SK-N-SH (cell line): ENCODE results near the gene GOLGA8B. TPM values are rescaled to one million over a fixed set of nuclear protein-coding genes. Genes with fewer than 3 reads are reported as not detected.
A peak's percentile ranks its signal among the peaks of the same experiment; 100 is the strongest.

Experiments
- CTCF ChIA-PET: fragments of 300-600, 350-600 bp; formaldehyde crosslinking; extraction: SDS; loops from one replicate; lab custom pipeline; 2021; lab: Yijun Ruan, JAX
- POLR2A ChIA-PET: fragments of 350-600 bp; sonication (Branson Sonifier 250); formaldehyde crosslinking; extraction: SDS; loops from one replicate; lab custom pipeline; 2020; ENCODE audit warnings: antibody characterized with exemption, inconsistent platforms; lab: Yijun Ruan, JAX
- DNase-seq: peaks from one replicate; pipeline ENCODE4 v3.0.0; 2012
- H2AFZ ChIP-seq: fragments of 200-600 bp; sonication (generic); 2 replicates; pipeline ENCODE4 v1.8.1; 2016; ENCODE audit warnings: antibody characterized with exemption, mild to moderate bottlenecking, low read depth
- H3F3A ChIP-seq: fragments of 200-600 bp; sonication (generic); replicated peaks from 2 replicates; pipeline ENCODE3; 2016; ENCODE audit warnings: antibody characterized with exemption, mild to moderate bottlenecking; ENCODE audit not compliant: insufficient read depth
- H3K27ac ChIP-seq, 2 experiments: fragments of 200-500 bp in 1 of 2; fragments of 200-600 bp in 1 of 2; sonication (Bioruptor generic) in 1 of 2; sonication (generic), shearing (Covaris generic) in 1 of 2; 2 replicates each; pipeline versions ENCODE4 v1.5.1 to v1.6.1; 2014 to 2016; ENCODE audit warnings: low read depth in 2 of 2, inconsistent platforms in 1 of 2, low read length in 1 of 2, mild to moderate bottlenecking in 1 of 2, mixed read lengths in 1 of 2
- H3K27me3 ChIP-seq: fragments of 200-600 bp; sonication (generic), shearing (Covaris generic); 2 replicates; pipeline ENCODE4 v1.6.1; 2016; ENCODE audit warnings: mixed run types; ENCODE audit not compliant: insufficient read depth
- H3K36me3 ChIP-seq, 2 experiments: fragments of 200-500 bp in 1 of 2; fragments of 200-600 bp in 1 of 2; sonication (Bioruptor generic) in 1 of 2; sonication (generic) in 1 of 2; replicated peaks in 1 of 2; 2 replicates each; pipeline versions ENCODE3 to v1.5.1; 2014 to 2016; ENCODE audit warnings: low read length in 1 of 2, mild to moderate bottlenecking in 1 of 2; ENCODE audit not compliant: insufficient read depth in 2 of 2, control insufficient read depth in 1 of 2
- H3K4me1 ChIP-seq, 2 experiments: fragments of 200-500 bp in 1 of 2; fragments of 200-600 bp in 1 of 2; sonication (Bioruptor generic) in 1 of 2; sonication (generic), shearing (Covaris generic) in 1 of 2; 2 replicates each; pipeline versions ENCODE4 v1.5.1 to v1.6.1; 2014 to 2016; ENCODE audit warnings: low read depth in 1 of 2, low read length in 1 of 2, mixed run types in 1 of 2; ENCODE audit not compliant: insufficient read depth in 2 of 2, control insufficient read depth in 1 of 2
- H3K4me2 ChIP-seq: fragments of 200-600 bp; sonication (generic), shearing (Covaris generic); 2 replicates; pipeline ENCODE4 v1.6.1; 2017; ENCODE audit warnings: mixed run types
- H3K4me3 ChIP-seq, 2 experiments: fragments of 200-500 bp in 1 of 2; fragments of 200-600 bp in 1 of 2; sonication (Bioruptor generic) in 1 of 2; sonication (generic), shearing (Covaris generic) in 1 of 2; 2 replicates each; pipeline versions ENCODE4 v1.5.1 to v1.8.1; 2014 to 2016; ENCODE audit warnings: low read depth in 2 of 2, inconsistent platforms in 1 of 2, low read length in 1 of 2, mild to moderate bottlenecking in 1 of 2, mixed read lengths in 1 of 2, moderate library complexity in 1 of 2
- H3K79me2 ChIP-seq: fragments of 200-600 bp; sonication (generic); 2 replicates; pipeline ENCODE4 v1.8.1; 2017; ENCODE audit warnings: mild to moderate bottlenecking; ENCODE audit not compliant: insufficient read depth
- H3K9ac ChIP-seq: fragments of 200-600 bp; sonication (generic); 2 replicates; pipeline ENCODE4 v1.6.1; 2017; ENCODE audit warnings: mixed run types
- H3K9me2 ChIP-seq: fragments of 200-600 bp; sonication (generic); 2 replicates; pipeline ENCODE4 v1.6.1; 2017; ENCODE audit warnings: mixed run types
- H3K9me3 ChIP-seq: fragments of 200-600 bp; sonication (generic); 2 replicates; pipeline ENCODE4 v1.6.1; 2017; ENCODE audit warnings: mixed run types, mild to moderate bottlenecking, moderate library complexity
- H4K20me1 ChIP-seq: fragments of 200-600 bp; sonication (generic); 2 replicates; pipeline ENCODE4 v1.6.1; 2017; ENCODE audit warnings: mild to moderate bottlenecking, mixed run types; ENCODE audit not compliant: insufficient read depth
- CHD2 ChIP-seq: fragments of 150-350 bp; IDR thresholded peaks from 2 replicates; pipeline ENCODE4 v1.6.1; 2018; ENCODE audit warnings: low read length; ENCODE audit not compliant: partially characterized antibody
- CTCF ChIP-seq: fragments of 200-600 bp; sonication (generic); IDR thresholded peaks from 2 replicates; pipeline ENCODE4 v1.6.1; 2017; ENCODE audit warnings: antibody characterized with exemption, mild to moderate bottlenecking, moderate library complexity
- EP300 ChIP-seq, 2 experiments: IDR thresholded peaks; 2 replicates each; pipeline versions ENCODE4 v1.4.0 to v1.6.1; 2012; ENCODE audit warnings: borderline replicate concordance in 1 of 2, low read depth in 1 of 2, low read length in 1 of 2
- FOXJ3 ChIP-seq: sonication (generic); formaldehyde crosslinking; IDR thresholded peaks from 2 replicates; pipeline ENCODE4 v1.5.1; 2020; ENCODE audit warnings: mild to moderate bottlenecking, missing genetic modification reagents
- GABPA ChIP-seq: IDR thresholded peaks from 2 replicates; pipeline ENCODE4 v1.4.0; 2012; ENCODE audit warnings: low read depth, mild to moderate bottlenecking
- GATA2 ChIP-seq: sonication (generic); formaldehyde crosslinking; IDR thresholded peaks from 2 replicates; pipeline ENCODE4 v1.5.0; 2020; ENCODE audit warnings: mild to moderate bottlenecking, missing genetic modification reagents
- IRF3 ChIP-seq: fragments of 150-350 bp; IDR thresholded peaks from 2 replicates; pipeline ENCODE4 v1.6.1; 2016; ENCODE audit warnings: mild to moderate bottlenecking, low read depth, low read length
- JUND ChIP-seq: IDR thresholded peaks from 2 replicates; pipeline ENCODE4 v1.4.0; 2012
- MAX ChIP-seq: IDR thresholded peaks from 2 replicates; pipeline ENCODE4 v1.4.0; 2012; ENCODE audit warnings: low read depth
- NFIC ChIP-seq: IDR thresholded peaks from 2 replicates; pipeline ENCODE4 v1.4.0; 2012; ENCODE audit warnings: borderline replicate concordance
- POLR2AphosphoS5 ChIP-seq: IDR thresholded peaks from 2 replicates; pipeline ENCODE4 v1.6.1; 2012; ENCODE audit warnings: low read depth, low read length
- RAD21 ChIP-seq: IDR thresholded peaks from 2 replicates; pipeline ENCODE4 v1.6.1; 2012; ENCODE audit warnings: mild to moderate bottlenecking, low read length
- RCOR1 ChIP-seq: fragments of 150-350 bp; IDR thresholded peaks from 2 replicates; pipeline ENCODE4 v1.6.1; 2017; ENCODE audit warnings: antibody characterized with exemption, low read length
- RFX5 ChIP-seq: IDR thresholded peaks from 2 replicates; pipeline ENCODE4 v1.6.1; 2012; ENCODE audit warnings: mild to moderate bottlenecking, improper control_type of control experiment, low read length
- SIN3A ChIP-seq: IDR thresholded peaks from 2 replicates; pipeline ENCODE4 v1.6.1; 2012; ENCODE audit warnings: low read depth, mild to moderate bottlenecking, low read length, moderate library complexity, borderline replicate concordance
- SMC3 ChIP-seq: IDR thresholded peaks from 2 replicates; pipeline ENCODE4 v1.6.1; 2012; ENCODE audit warnings: low read depth, low read length, improper control_type of control experiment
- TAF1 ChIP-seq: IDR thresholded peaks from 2 replicates; pipeline ENCODE4 v1.6.1; 2012; ENCODE audit warnings: low read depth, mild to moderate bottlenecking, low read length, moderate library complexity, borderline replicate concordance
- TEAD4 ChIP-seq: IDR thresholded peaks from 2 replicates; pipeline ENCODE4 v1.4.0; 2012; ENCODE audit warnings: mild to moderate bottlenecking, borderline replicate concordance; ENCODE audit not compliant: insufficient read depth
- YY1 ChIP-seq: IDR thresholded peaks from 2 replicates; pipeline ENCODE4 v1.4.0; 2012; ENCODE audit warnings: low read depth, mild to moderate bottlenecking
- ZBTB33 ChIP-seq: IDR thresholded peaks from 2 replicates; pipeline ENCODE4 v1.4.0; 2012; ENCODE audit warnings: low read depth, borderline replicate concordance
- WGBS: methylation state at CpG from one replicate; pipeline ENCODE4 v1.1.6; 2017; ENCODE audit warnings: low lambda C conversion rate; 5-methylcytosine and 5-hydroxymethylcytosine counted together
- polyA plus RNA-seq, 3 experiments: library from polyadenylated mRNA; depleted of rRNA; stranded (reverse); fragments of >200 nt; gene quantifications; 2 replicates each; pipeline ENCODE4 v1.2.3, GENCODE V29; 2012

GOLGA8B gene
- polyA plus RNA-seq, 1 of the 3 experiments (the other 2 are of a cell fraction) = 96.6 TPM

GRCh38 chr15:34591306-34591705 lies 7.9 kb upstream of the GOLGA8B start:
- DNase-seq = no peak
- no peak overlapping the region for H3K27ac ChIP-seq
- no peaks in the 10 kb centered on the region for H3K36me3 ChIP-seq
- H3K9ac ChIP-seq = no peak overlapping the region
- 84% methylated on average over 5 of the region's 5 CpGs for WGBS
- H3K27me3 ChIP-seq = no peaks in the 10 kb centered on the region
- TF ChIP-seq CHD2 (no peak), EP300 (IDR thresholded peaks at IDR 0.05; ENCODE audit: borderline replicate concordance in 1 of 2, low read depth in 1 of 2, low read length in 1 of 2) (no peak), RFX5 (no peak)
- H3K4me3 ChIP-seq = no peak overlapping the region
- H4K20me1 ChIP-seq = no peaks in the 10 kb centered on the region
- H3F3A ChIP-seq = peaks cover 12% of the 10 kb centered on the region
- ChIA-PET POLR2A (no interaction called here), CTCF (interaction anchor here (1.3 kb wide), 1 partner anchor 224 kb away, joined by 3 read pairs; the partner anchor contains the start of gene LPCAT4)
- H3K79me2 ChIP-seq = no peaks in the 10 kb centered on the region
- no peaks in the 10 kb centered on the region for H3K9me3 ChIP-seq
- no peaks in the 10 kb centered on the region for H3K9me2 ChIP-seq
- H2AFZ ChIP-seq = no peak overlapping the region
- H3K4me1 ChIP-seq = no peaks in the 10 kb centered on the region
- no peak overlapping the region for H3K4me2 ChIP-seq

- Histone ChIP-seq H3K27me3 (no peaks in the 10 kb centered on the region), H3K9me2 (no peaks in the 10 kb centered on the region), H2AFZ (peak overlapping the region; percentile 86), H3K9ac (peak overlapping the region; percentile 55; the same call in 1 of the 2 replicates), H3K4me3 (peak overlapping the region; percentile 32 to 61; a peak in 3 of 4 replicates), H3K36me3 (no peaks in the 10 kb centered on the region), H3K4me1 (peaks cover 0 to 6% of the 10 kb centered on the region in 2 experiments; a peak in 1 of 4 replicates), H3F3A (peaks cover 15% of the 10 kb centered on the region), H3K79me2 (no peaks in the 10 kb centered on the region), H3K9me3 (no peaks in the 10 kb centered on the region), H3K4me2 (peak overlapping the region; percentile 61), H4K20me1 (no peaks in the 10 kb centered on the region), H3K27ac (peak overlapping the region; percentile 49 to 62; a peak in 3 of 4 replicates)
- CTCF ChIA-PET = interaction anchor here (0.6 to 1.9 kb wide), 17 partner anchors 8 to 861 kb away, joined by 3 to 7 read pairs (median 3); partner anchors contain the start of genes GOLGA8A, LPCAT4, NOP10 and NUTM1
- 14% methylated on average over 9 of the region's 10 CpGs for WGBS
- POLR2A ChIA-PET = interaction anchor here (0.6 to 0.8 kb wide), 2 partner anchors 18 to 22 kb away, joined by 3 to 5 read pairs; no protein-coding TSS in a partner anchor
- peak; percentile 64; the same call in 1 of the 2 replicates for TF ChIP-seq YY1
- TF ChIP-seq TAF1 = peak; percentile 69
- no peak for TF ChIP-seq FOXJ3 (CRISPR knock-in tag)
- TF ChIP-seq CTCF = peak; percentile 89
- TF ChIP-seq POLR2AphosphoS5 = peak; percentile 93
- peak; percentile 96 for TF ChIP-seq ZBTB33
- peak; percentile 99 for TF ChIP-seq CHD2
- peak; percentile 80 for TF ChIP-seq SIN3A
- TF ChIP-seq EP300 (IDR thresholded peaks at IDR 0.05; ENCODE audit: borderline replicate concordance in 1 of 2, low read depth in 1 of 2, low read length in 1 of 2) = no peak
- TF ChIP-seq TEAD4 = no peak
- TF ChIP-seq GABPA = 0 out of 2 replicates have a peak, but pooled peaks have one; percentile 2
- TF ChIP-seq IRF3 = no peak
- TF ChIP-seq RCOR1 = no peak
- TF ChIP-seq JUND = no peak
- TF ChIP-seq MAX = 0 out of 2 replicates have a peak, but pooled peaks have one; percentile 14
- TF ChIP-seq GATA2 (CRISPR knock-in tag) = no peak
- no peak for TF ChIP-seq NFIC
- peak; percentile 79 for TF ChIP-seq SMC3
- peak; percentile 95 for TF ChIP-seq RAD21
- peak; percentile 71 for DNase-seq
Observed at GRCh38 chr15:34588046-34588674, 4.7 kb upstream of the GOLGA8B start.
